HepG2 (cell line): ENCODE results near the gene FITM1. TPM values are rescaled to one million over a fixed set of nuclear protein-coding genes. Genes with fewer than 3 reads are reported as not detected.

Source experiments
- BRD4 ChIP-seq: sonication (generic); formaldehyde crosslinking; IDR thresholded peaks from 2 replicates; pipeline ENCODE4 v1.4.0; 2020; ENCODE audit warnings: missing genetic modification reagents
- GFI1 ChIP-seq: sonication (generic); formaldehyde crosslinking; IDR thresholded peaks from 2 replicates; pipeline ENCODE4 v1.5.0; 2020; ENCODE audit warnings: missing genetic modification reagents, mild to moderate bottlenecking, borderline replicate concordance
- NFE2L2 ChIP-seq: fragments of 150-350 bp; IDR thresholded peaks from 2 replicates; pipeline ENCODE4 v1.6.1; 2014; ENCODE audit warnings: low read length
- SIX4 ChIP-seq: sonication (generic); formaldehyde crosslinking; IDR thresholded peaks from 2 replicates; pipeline ENCODE4 v1.4.0; 2020; ENCODE audit warnings: missing genetic modification reagents
- TGIF2 ChIP-seq: IDR thresholded peaks from 2 replicates; pipeline ENCODE4 v1.6.1; 2016; ENCODE audit warnings: control low read depth, missing compliant biosample characterization
- ZNF652 ChIP-seq: IDR thresholded peaks from 2 replicates; pipeline ENCODE4 v1.6.1; 2016; ENCODE audit warnings: low read depth, borderline replicate concordance
- ZSCAN20 ChIP-seq: sonication (generic); formaldehyde crosslinking; IDR thresholded peaks from 2 replicates; pipeline ENCODE4 v1.4.0; 2020; ENCODE audit warnings: missing genetic modification reagents, mild to moderate bottlenecking, borderline replicate concordance
- polyA plus RNA-seq, 8 experiments: library from polyadenylated mRNA; depleted of rRNA in 3 of 8; stranded (reverse) in 7 of 8; unstranded in 1 of 8; fragments of >200 nt; fragmentation: Illumina TruSeq in 4 of 8; extraction: Trizol in 4 of 8; gene quantifications; 2 replicates each; pipeline versions ENCODE4 v1.2.1 to v1.2.3, GENCODE V29; 2011 to 2016; ENCODE audit warnings: low read depth in 4 of 8, missing spikeins in 1 of 8, mixed read lengths in 1 of 8; ENCODE audit not compliant: insufficient read depth in 1 of 8
- total RNA-seq, 5 experiments: library from RNA; depleted of rRNA; stranded (reverse); fragments of >200 nt; fragmentation: Illumina TruSeq; extraction: Trizol; gene quantifications; 2 replicates each; pipeline ENCODE4 v1.2.3, GENCODE V29; 2016; ENCODE audit warnings: low read depth in 1 of 5
- TF ChIP-seq, protein P1 (sequence below): sonication (generic); formaldehyde crosslinking; IDR thresholded peaks from 2 replicates; pipeline ENCODE4 v1.5.1; 2020; ENCODE audit warnings: mild to moderate bottlenecking, missing genetic modification reagents, borderline replicate concordance
- TF ChIP-seq, protein P2 (sequence below): sonication (generic); formaldehyde crosslinking; IDR thresholded peaks from 2 replicates; pipeline ENCODE4 v1.4.0; 2020; ENCODE audit warnings: mild to moderate bottlenecking, missing genetic modification reagents
- TF ChIP-seq, protein P3 (sequence below): sonication (generic); formaldehyde crosslinking; conservative IDR thresholded peaks from 2 replicates; pipeline ENCODE4 v1.8.1; 2023; ENCODE audit warnings: missing genetic modification reagents
- TF ChIP-seq, protein P4 (sequence below): sonication (generic); formaldehyde crosslinking; IDR thresholded peaks from 2 replicates; pipeline ENCODE4 v1.4.0; 2020; ENCODE audit warnings: low read depth, mild to moderate bottlenecking, missing genetic modification reagents
- TF ChIP-seq, protein P5 (sequence below): sonication (generic); formaldehyde crosslinking; IDR thresholded peaks from 2 replicates; pipeline ENCODE4 v1.4.0; 2020; ENCODE audit warnings: missing genetic modification reagents, borderline replicate concordance
- TF ChIP-seq, protein P6 (sequence below): sonication (generic); formaldehyde crosslinking; IDR thresholded peaks from 2 replicates; pipeline ENCODE4 v1.4.0; 2020; ENCODE audit warnings: missing genetic modification reagents

Gene FITM1
- total and polyA plus RNA-seq, 2 of the 13 experiments (the other 11 are each of a cell fraction or from before 2014, with no cell fraction given): 2.7 to 5.8 TPM

DNA sequence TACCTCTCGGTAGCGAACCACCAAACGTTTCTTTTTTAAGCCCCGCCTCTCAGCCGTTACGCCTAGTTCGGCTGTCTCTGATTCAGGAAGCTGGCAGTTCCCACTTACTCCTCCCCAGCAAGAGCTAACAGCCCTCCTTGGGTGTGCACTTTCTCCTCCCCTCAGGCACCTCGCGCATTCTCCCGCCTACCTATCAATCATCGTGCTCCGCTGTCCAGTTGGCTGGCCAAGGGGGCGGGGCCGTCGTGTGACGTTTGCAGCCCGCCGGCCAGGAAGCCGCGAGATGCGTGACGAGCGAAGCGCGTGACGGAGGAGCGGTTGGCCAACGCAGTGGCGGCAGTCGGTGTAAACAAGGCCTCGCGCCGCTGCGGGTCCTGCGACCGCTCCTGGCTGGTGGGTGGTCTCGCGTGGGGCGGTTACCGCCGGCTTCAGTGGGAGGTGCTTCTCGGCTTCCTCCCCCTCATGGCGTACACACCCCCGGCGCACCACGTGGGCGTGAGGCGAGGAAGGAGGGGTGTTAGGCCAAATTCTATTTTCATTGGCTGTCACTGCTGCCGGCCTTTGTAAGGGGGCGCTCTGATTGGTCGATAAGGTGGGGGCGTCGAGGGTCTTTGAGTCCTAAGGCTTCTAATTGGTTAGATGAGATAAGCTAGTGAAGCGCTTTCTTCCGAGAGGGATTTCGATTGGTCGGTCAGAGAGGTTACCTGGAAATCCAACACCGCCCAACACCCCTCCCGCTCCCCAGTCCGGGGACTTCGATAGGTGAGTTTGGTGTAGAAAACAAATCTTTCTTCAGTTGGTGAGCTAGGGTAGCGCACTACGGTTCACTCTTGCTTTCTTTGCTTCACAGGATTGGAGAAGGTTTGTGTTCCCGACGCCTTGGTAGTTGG is 15.7 kb upstream of the FITM1 start, which contains the start of the genes DCAF11 and NRL (continued):
- TF ChIP-seq, protein P1, sequence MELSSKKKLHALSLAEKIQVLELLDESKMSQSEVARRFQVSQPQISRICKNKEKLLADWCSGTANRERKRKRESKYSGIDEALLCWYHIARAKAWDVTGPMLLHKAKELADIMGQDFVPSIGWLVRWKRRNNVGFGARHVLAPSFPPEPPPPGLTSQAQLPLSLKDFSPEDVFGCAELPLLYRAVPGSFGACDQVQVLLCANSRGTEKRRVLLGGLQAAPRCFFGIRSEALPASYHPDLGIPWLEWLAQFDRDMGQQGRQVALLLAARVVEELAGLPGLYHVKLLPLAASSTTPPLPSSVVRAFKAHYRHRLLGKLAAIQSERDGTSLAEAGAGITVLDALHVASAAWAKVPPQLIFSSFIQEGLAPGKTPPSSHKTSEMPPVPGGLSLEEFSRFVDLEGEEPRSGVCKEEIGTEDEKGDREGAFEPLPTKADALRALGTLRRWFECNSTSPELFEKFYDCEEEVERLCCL: peak; percentile 94
- TF ChIP-seq NFE2L2 (no peak; the same call in 1 of the 2 replicates), TGIF2 (peak; percentile 85), ZNF652 (CRISPR knock-in tag) (peak; percentile 37; the same call in 1 of the 2 replicates), BRD4 (CRISPR knock-in tag) (peak; percentile 99), ZSCAN20 (CRISPR knock-in tag) (no peak), GFI1 (CRISPR knock-in tag) (peak; percentile 90), SIX4 (CRISPR knock-in tag) (peak; percentile 82)
- TF ChIP-seq, protein P2, sequence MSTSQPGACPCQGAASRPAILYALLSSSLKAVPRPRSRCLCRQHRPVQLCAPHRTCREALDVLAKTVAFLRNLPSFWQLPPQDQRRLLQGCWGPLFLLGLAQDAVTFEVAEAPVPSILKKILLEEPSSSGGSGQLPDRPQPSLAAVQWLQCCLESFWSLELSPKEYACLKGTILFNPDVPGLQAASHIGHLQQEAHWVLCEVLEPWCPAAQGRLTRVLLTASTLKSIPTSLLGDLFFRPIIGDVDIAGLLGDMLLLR: peak; percentile 99
- TF ChIP-seq, protein P3, sequence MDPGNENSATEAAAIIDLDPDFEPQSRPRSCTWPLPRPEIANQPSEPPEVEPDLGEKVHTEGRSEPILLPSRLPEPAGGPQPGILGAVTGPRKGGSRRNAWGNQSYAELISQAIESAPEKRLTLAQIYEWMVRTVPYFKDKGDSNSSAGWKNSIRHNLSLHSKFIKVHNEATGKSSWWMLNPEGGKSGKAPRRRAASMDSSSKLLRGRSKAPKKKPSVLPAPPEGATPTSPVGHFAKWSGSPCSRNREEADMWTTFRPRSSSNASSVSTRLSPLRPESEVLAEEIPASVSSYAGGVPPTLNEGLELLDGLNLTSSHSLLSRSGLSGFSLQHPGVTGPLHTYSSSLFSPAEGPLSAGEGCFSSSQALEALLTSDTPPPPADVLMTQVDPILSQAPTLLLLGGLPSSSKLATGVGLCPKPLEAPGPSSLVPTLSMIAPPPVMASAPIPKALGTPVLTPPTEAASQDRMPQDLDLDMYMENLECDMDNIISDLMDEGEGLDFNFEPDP (CRISPR knock-in tag): no peak
- TF ChIP-seq, protein P4, sequence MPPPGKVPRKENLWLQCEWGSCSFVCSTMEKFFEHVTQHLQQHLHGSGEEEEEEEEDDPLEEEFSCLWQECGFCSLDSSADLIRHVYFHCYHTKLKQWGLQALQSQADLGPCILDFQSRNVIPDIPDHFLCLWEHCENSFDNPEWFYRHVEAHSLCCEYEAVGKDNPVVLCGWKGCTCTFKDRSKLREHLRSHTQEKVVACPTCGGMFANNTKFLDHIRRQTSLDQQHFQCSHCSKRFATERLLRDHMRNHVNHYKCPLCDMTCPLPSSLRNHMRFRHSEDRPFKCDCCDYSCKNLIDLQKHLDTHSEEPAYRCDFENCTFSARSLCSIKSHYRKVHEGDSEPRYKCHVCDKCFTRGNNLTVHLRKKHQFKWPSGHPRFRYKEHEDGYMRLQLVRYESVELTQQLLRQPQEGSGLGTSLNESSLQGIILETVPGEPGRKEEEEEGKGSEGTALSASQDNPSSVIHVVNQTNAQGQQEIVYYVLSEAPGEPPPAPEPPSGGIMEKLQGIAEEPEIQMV (CRISPR knock-in tag): peak; percentile 78
- TF ChIP-seq, protein P5, sequence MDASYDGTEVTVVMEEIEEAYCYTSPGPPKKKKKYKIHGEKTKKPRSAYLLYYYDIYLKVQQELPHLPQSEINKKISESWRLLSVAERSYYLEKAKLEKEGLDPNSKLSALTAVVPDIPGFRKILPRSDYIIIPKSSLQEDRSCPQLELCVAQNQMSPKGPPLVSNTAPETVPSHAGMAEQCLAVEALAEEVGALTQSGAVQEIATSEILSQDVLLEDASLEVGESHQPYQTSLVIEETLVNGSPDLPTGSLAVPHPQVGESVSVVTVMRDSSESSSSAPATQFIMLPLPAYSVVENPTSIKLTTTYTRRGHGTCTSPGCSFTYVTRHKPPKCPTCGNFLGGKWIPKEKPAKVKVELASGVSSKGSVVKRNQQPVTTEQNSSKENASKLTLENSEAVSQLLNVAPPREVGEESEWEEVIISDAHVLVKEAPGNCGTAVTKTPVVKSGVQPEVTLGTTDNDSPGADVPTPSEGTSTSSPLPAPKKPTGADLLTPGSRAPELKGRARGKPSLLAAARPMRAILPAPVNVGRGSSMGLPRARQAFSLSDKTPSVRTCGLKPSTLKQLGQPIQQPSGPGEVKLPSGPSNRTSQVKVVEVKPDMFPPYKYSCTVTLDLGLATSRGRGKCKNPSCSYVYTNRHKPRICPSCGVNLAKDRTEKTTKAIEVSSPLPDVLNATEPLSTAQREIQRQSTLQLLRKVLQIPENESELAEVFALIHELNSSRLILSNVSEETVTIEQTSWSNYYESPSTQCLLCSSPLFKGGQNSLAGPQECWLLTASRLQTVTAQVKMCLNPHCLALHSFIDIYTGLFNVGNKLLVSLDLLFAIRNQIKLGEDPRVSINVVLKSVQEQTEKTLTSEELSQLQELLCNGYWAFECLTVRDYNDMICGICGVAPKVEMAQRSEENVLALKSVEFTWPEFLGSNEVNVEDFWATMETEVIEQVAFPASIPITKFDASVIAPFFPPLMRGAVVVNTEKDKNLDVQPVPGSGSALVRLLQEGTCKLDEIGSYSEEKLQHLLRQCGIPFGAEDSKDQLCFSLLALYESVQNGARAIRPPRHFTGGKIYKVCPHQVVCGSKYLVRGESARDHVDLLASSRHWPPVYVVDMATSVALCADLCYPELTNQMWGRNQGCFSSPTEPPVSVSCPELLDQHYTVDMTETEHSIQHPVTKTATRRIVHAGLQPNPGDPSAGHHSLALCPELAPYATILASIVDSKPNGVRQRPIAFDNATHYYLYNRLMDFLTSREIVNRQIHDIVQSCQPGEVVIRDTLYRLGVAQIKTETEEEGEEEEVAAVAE: peak; percentile 99
- TF ChIP-seq, protein P6, sequence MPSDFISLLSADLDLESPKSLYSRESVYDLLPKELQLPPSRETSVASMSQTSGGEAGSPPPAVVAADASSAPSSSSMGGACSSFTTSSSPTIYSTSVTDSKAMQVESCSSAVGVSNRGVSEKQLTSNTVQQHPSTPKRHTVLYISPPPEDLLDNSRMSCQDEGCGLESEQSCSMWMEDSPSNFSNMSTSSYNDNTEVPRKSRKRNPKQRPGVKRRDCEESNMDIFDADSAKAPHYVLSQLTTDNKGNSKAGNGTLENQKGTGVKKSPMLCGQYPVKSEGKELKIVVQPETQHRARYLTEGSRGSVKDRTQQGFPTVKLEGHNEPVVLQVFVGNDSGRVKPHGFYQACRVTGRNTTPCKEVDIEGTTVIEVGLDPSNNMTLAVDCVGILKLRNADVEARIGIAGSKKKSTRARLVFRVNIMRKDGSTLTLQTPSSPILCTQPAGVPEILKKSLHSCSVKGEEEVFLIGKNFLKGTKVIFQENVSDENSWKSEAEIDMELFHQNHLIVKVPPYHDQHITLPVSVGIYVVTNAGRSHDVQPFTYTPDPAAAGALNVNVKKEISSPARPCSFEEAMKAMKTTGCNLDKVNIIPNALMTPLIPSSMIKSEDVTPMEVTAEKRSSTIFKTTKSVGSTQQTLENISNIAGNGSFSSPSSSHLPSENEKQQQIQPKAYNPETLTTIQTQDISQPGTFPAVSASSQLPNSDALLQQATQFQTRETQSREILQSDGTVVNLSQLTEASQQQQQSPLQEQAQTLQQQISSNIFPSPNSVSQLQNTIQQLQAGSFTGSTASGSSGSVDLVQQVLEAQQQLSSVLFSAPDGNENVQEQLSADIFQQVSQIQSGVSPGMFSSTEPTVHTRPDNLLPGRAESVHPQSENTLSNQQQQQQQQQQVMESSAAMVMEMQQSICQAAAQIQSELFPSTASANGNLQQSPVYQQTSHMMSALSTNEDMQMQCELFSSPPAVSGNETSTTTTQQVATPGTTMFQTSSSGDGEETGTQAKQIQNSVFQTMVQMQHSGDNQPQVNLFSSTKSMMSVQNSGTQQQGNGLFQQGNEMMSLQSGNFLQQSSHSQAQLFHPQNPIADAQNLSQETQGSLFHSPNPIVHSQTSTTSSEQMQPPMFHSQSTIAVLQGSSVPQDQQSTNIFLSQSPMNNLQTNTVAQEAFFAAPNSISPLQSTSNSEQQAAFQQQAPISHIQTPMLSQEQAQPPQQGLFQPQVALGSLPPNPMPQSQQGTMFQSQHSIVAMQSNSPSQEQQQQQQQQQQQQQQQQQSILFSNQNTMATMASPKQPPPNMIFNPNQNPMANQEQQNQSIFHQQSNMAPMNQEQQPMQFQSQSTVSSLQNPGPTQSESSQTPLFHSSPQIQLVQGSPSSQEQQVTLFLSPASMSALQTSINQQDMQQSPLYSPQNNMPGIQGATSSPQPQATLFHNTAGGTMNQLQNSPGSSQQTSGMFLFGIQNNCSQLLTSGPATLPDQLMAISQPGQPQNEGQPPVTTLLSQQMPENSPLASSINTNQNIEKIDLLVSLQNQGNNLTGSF: peak; percentile 90
